Vagina (tissue), 2 donors: ENCODE measurements around the gene PPFIA4.

Experiments used
- CTCF ChIP-seq, 3 experiments: fragments of 450-650 bp in 2 of 3; fragments of 200-600 bp in 1 of 3; sonication (generic) in 1 of 3; IDR thresholded peaks; one replicate each; pipeline ENCODE4 v1.5.1; 2017 to 2019; ENCODE audit warnings: antibody characterized with exemption in 3 of 3, mild to moderate bottlenecking in 2 of 3, moderate library complexity in 2 of 3
- POLR2A ChIP-seq, 2 donors: fragments of 450-650 bp; IDR thresholded peaks; one replicate each; pipeline ENCODE4 v1.6.1; 2017; ENCODE audit warnings: antibody characterized with exemption in 2 of 2, mild to moderate bottlenecking in 2 of 2, moderate library complexity in 2 of 2

DNA sequence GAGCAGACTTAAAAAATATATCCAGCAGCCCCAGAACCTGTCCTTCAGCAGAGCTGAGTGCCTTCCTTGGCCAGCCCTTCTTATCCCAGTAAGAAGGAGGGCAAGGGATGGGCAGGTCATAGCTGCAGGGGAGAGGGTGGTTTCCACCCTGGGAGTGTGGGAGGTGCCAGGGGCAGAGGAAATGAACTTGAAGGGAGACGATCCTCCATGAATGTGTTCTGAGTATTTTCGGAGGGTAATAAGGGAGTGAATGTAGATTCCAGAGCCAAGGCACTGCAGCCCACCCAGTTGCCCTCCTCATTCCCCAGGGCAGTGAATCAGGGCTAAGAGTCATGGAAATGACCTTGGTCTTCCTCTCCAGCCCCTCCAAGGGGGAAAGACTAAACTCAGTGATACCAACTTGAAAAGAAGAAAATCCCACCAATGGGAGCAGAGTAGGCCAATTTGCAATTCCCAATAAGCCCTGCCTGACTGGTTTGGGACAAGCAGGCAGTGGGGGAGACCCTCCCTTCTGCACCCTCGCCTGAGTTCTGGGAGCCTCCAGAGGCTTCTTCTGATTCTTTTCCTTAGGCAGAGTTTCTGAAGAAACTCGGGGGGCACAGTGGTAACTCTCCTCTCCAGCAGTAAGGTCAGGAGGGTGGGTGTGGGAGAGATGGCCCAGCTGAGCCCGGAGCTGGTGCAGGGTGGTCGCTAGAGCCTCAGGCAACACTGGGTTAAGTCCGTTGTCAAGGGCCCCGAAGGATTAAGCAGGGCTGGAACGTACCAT is 55.4 kb downstream of the PPFIA4 start:
- TF ChIP-seq CTCF (IDR thresholded peaks at IDR 0.05) (no peak), POLR2A (IDR thresholded peaks at IDR 0.05) (no peak)
